HCT116 (cell line): ENCODE data around the gene CENPU. TPM values are rescaled to one million over a fixed set of nuclear protein-coding genes. Genes with fewer than 3 reads are reported as not detected.

ENCODE experiments used
- ATAC-seq: fragments of 200-7000 bp; cut with Tn5 transposase; 2 replicates; pipeline ENCODE4 v1.9.1; 2020; ENCODE audit warnings: mild to moderate bottlenecking, moderate library complexity
- BruUV-seq: library from RNA; stranded (reverse); fragments of 400-500 nt; replicated peaks from 2 replicates; lab custom pipeline; 2021; lab: Mats Ljungman, UMichigan
- CTCF ChIA-PET: fragments of 300-600 bp; sonication (Branson Sonifier 250); formaldehyde crosslinking; loops from one replicate; lab custom pipeline; 2021; ENCODE audit warnings: antibody characterized with exemption; lab: Charles Lee
- POLR2A ChIA-PET: fragments of 300-600, 350-600 bp; sonication (Branson Sonifier 250); formaldehyde crosslinking; loops from one replicate; lab custom pipeline; 2021; ENCODE audit warnings: antibody characterized with exemption; lab: Charles Lee
- RAD21 ChIA-PET, 2 experiments: fragments of 300-600 bp; sonication (Branson Sonifier 250); formaldehyde crosslinking; loops; one replicate each; lab custom pipeline; 2023; ENCODE audit warnings: low total read pairs in 2 of 2; ENCODE audit not compliant: uncharacterized antibody in 2 of 2, unreplicated experiment in 2 of 2, low non-redundant PET in 1 of 2; lab: Charles Lee
- DNase-seq: peaks from one replicate; pipeline ENCODE4 v3.0.0-alpha.2; 2010; ENCODE audit warnings: low read depth, low spot score
- H2AFZ ChIP-seq: fragments of 200-600 bp; shearing (Covaris generic), sonication (generic); 2 replicates; pipeline ENCODE4 v1.6.1; 2017; ENCODE audit warnings: low read depth, mixed run types, mixed read lengths, antibody characterized with exemption, low read length; ENCODE audit not compliant: poor library complexity, severe bottlenecking
- H3K27ac ChIP-seq: 2 replicates; pipeline ENCODE4 v1.5.1; 2012; ENCODE audit warnings: low read depth, low read length
- H3K27me3 ChIP-seq: fragments of 200-600 bp; sonication (generic); 2 replicates; pipeline ENCODE4 v1.6.1; 2016; ENCODE audit warnings: mixed run types, low read length, mixed read lengths; ENCODE audit not compliant: insufficient read depth
- H3K36me3 ChIP-seq, 2 experiments: fragments of 200-500 bp in 1 of 2; fragments of 200-600 bp in 1 of 2; sonication (Bioruptor generic) in 1 of 2; sonication (generic) in 1 of 2; 2 replicates each; pipeline versions ENCODE4 v1.5.1 to v1.6.1; 2014 to 2016; ENCODE audit warnings: low read length in 2 of 2, inconsistent platforms in 1 of 2, mixed read lengths in 1 of 2, mixed run types in 1 of 2; ENCODE audit not compliant: insufficient read depth in 2 of 2, control insufficient read depth in 1 of 2
- H3K4me1 ChIP-seq, 2 experiments: fragments of 200-600 bp in 1 of 2; sonication (generic) in 1 of 2; 2 replicates each; pipeline versions ENCODE4 v1.5.1 to v1.6.1; 2012 to 2017; ENCODE audit warnings: low read length in 2 of 2, inconsistent platforms in 1 of 2, mild to moderate bottlenecking in 1 of 2, mixed read lengths in 1 of 2, mixed run types in 1 of 2, moderate library complexity in 1 of 2; ENCODE audit not compliant: insufficient read depth in 2 of 2, control insufficient read depth in 1 of 2
- H3K4me2 ChIP-seq: fragments of 200-600 bp; sonication (generic); 2 replicates; pipeline ENCODE4 v1.6.1; 2017; ENCODE audit warnings: mixed run types, low read length, mixed read lengths
- H3K4me3 ChIP-seq, 2 experiments: fragments of 200-600 bp in 1 of 2; sonication (generic) in 1 of 2; replicated peaks in 1 of 2; 2 replicates each; pipeline ENCODE4 v1.5.1; 2011 to 2016; ENCODE audit warnings: low read length in 2 of 2, control low read depth in 1 of 2, low read depth in 1 of 2, mild to moderate bottlenecking in 1 of 2, mixed read lengths in 1 of 2, mixed run types in 1 of 2
- H3K79me2 ChIP-seq: fragments of 200-600 bp; sonication (generic); 2 replicates; pipeline ENCODE4 v1.6.1; 2017; ENCODE audit warnings: mild to moderate bottlenecking, mixed run types, low read length, moderate library complexity, mixed read lengths; ENCODE audit not compliant: insufficient read depth
- H3K9ac ChIP-seq: fragments of 200-600 bp; sonication (generic); 2 replicates; pipeline ENCODE4 v1.6.1; 2016; ENCODE audit warnings: low read length, mixed read lengths
- H3K9me2 ChIP-seq: fragments of 200-600 bp; sonication (generic), shearing (Covaris generic); 2 replicates; pipeline ENCODE4 v1.6.1; 2017; ENCODE audit warnings: mixed run types, mild to moderate bottlenecking, moderate library complexity; ENCODE audit not compliant: insufficient read depth
- H3K9me3 ChIP-seq, 2 experiments: fragments of 200-500 bp in 1 of 2; fragments of 200-600 bp in 1 of 2; sonication (Bioruptor generic) in 1 of 2; sonication (generic) in 1 of 2; 2 replicates each; pipeline ENCODE4 v1.6.1; 2014 to 2017; ENCODE audit warnings: low read length in 2 of 2, mixed read lengths in 2 of 2, inconsistent platforms in 1 of 2, low read depth in 1 of 2, mild to moderate bottlenecking in 1 of 2, mixed run types in 1 of 2, moderate library complexity in 1 of 2; ENCODE audit not compliant: control insufficient read depth in 1 of 2, insufficient read depth in 1 of 2
- H4K20me1 ChIP-seq: fragments of 200-600 bp; sonication (generic), shearing (Covaris generic); 2 replicates; pipeline ENCODE4 v1.6.1; 2017; ENCODE audit warnings: mixed run types, mild to moderate bottlenecking, moderate library complexity; ENCODE audit not compliant: insufficient read depth
- EZH2phosphoT487 ChIP-seq: fragments of 200-600 bp; IDR thresholded peaks from 2 replicates; pipeline ENCODE4 v1.6.1; 2018; ENCODE audit warnings: antibody characterized with exemption, borderline replicate concordance
- JUND ChIP-seq: IDR thresholded peaks from 2 replicates; pipeline ENCODE4 v1.6.1; 2012
- MAX ChIP-seq: IDR thresholded peaks from 2 replicates; pipeline ENCODE4 v1.6.1; 2012
- SP1 ChIP-seq: IDR thresholded peaks from 2 replicates; pipeline ENCODE4 v1.6.1; 2012; ENCODE audit warnings: low read depth
- SRF ChIP-seq: IDR thresholded peaks from 2 replicates; pipeline ENCODE4 v1.6.1; 2012; ENCODE audit warnings: low read depth
- TCF7L2 ChIP-seq: IDR thresholded peaks from 2 replicates; pipeline ENCODE4 v1.7.0; 2011; ENCODE audit warnings: borderline replicate concordance, inconsistent platforms; ENCODE audit not compliant: insufficient read depth, insufficient read length; ENCODE audit errors: extremely low read depth
- YY1 ChIP-seq: IDR thresholded peaks from 2 replicates; pipeline ENCODE4 v1.6.1; 2011; ENCODE audit warnings: low read length, low read depth, moderate library complexity, mild to moderate bottlenecking; ENCODE audit not compliant: insufficient replicate concordance; ENCODE audit errors: extremely low read depth
- ZBTB33 ChIP-seq: IDR thresholded peaks from 2 replicates; pipeline ENCODE4 v1.6.1; 2011; ENCODE audit warnings: mild to moderate bottlenecking, low read length, moderate library complexity; ENCODE audit not compliant: insufficient replicate concordance; ENCODE audit errors: extremely low read depth
- ZNF274 ChIP-seq: fragments of 200-500 bp; sonication (Bioruptor generic); IDR thresholded peaks from 2 replicates; pipeline ENCODE4 v1.6.1; 2014; ENCODE audit warnings: mild to moderate bottlenecking, low read depth, low read length, inconsistent platforms
- intact Hi-C: fragments of 100-400 bp; cut with micrococcal nuclease; formaldehyde crosslinking; loops from 2 replicates; pipeline ENCODE4 v1.10.0; 2022
- total RNA-seq: library from RNA; stranded (reverse); gene quantifications from one replicate; pipeline ENCODE4 v1.2.1, GENCODE V29; 2021; ENCODE audit not compliant: unreplicated experiment

The CENPU gene
- total RNA-seq, 1 experiment from 2014 or later = 28.2 TPM

- DNase-seq (no peak), ATAC-seq (no peak)
- no peaks in the 10 kb centered on the region for H3K4me1 ChIP-seq
- H3K27ac ChIP-seq = no peak overlapping the region
- no peaks in the 10 kb centered on the region for H3K9me2 ChIP-seq
- intact Hi-C loops = no loop called here
- H3K9ac ChIP-seq = no peak overlapping the region
- no peak overlapping the region for H3K4me2 ChIP-seq
- no TSS peak for BruUV-seq
- CTCF ChIA-PET = no interaction called here
- H3K79me2 ChIP-seq = no peaks in the 10 kb centered on the region
- H4K20me1 ChIP-seq = no peaks in the 10 kb centered on the region
- RAD21 ChIA-PET = no interaction called here
- H3K36me3 ChIP-seq = no peaks in the 10 kb centered on the region
- no peaks in the 10 kb centered on the region for H3K9me3 ChIP-seq
- H3K27me3 ChIP-seq = no peaks in the 10 kb centered on the region
- H3K4me3 ChIP-seq = no peak overlapping the region
- POLR2A ChIA-PET = no interaction called here
- TF ChIP-seq MAX (no peak), YY1 (no peak), EZH2phosphoT487 (no peak), TCF7L2 (no peak), ZBTB33 (no peak), ZNF274 (no peak), JUND (no peak), SRF (no peak), SP1 (no peak)
- no peak overlapping the region for H2AFZ ChIP-seq
These were observed 76.8 kb downstream of the CENPU start for GRCh38 chr4:184657144-184657543.
